HCT116 (cell line): ENCODE measurements around the gene MTLN. TPM values are rescaled to one million over a fixed set of nuclear protein-coding genes. Genes with fewer than 3 reads are reported as not detected.
"Not testable (repeated sequence)": the region's sequence is repeated elsewhere in the genome, so short reads cannot be mapped to it uniquely, and the experiment has no call there.

Source experiments
- ATAC-seq: fragments of 200-7000 bp; cut with Tn5 transposase; 2 replicates; pipeline ENCODE4 v1.9.1; 2020; ENCODE audit warnings: mild to moderate bottlenecking, moderate library complexity
- BruUV-seq: library from RNA; stranded (reverse); fragments of 400-500 nt; replicated peaks from 2 replicates; lab custom pipeline; 2021; lab: Mats Ljungman, UMichigan
- CTCF ChIA-PET: fragments of 300-600 bp; sonication (Branson Sonifier 250); formaldehyde crosslinking; loops from one replicate; lab custom pipeline; 2021; ENCODE audit warnings: antibody characterized with exemption; lab: Charles Lee
- POLR2A ChIA-PET: fragments of 300-600, 350-600 bp; sonication (Branson Sonifier 250); formaldehyde crosslinking; loops from one replicate; lab custom pipeline; 2021; ENCODE audit warnings: antibody characterized with exemption; lab: Charles Lee
- RAD21 ChIA-PET, 2 experiments: fragments of 300-600 bp; sonication (Branson Sonifier 250); formaldehyde crosslinking; loops; one replicate each; lab custom pipeline; 2023; ENCODE audit warnings: low total read pairs in 2 of 2; ENCODE audit not compliant: uncharacterized antibody in 2 of 2, unreplicated experiment in 2 of 2, low non-redundant PET in 1 of 2; lab: Charles Lee
- DNase-seq: peaks from one replicate; pipeline ENCODE4 v3.0.0-alpha.2; 2010; ENCODE audit warnings: low read depth, low spot score
- H2AFZ ChIP-seq: fragments of 200-600 bp; shearing (Covaris generic), sonication (generic); 2 replicates; pipeline ENCODE4 v1.6.1; 2017; ENCODE audit warnings: low read depth, mixed run types, mixed read lengths, antibody characterized with exemption, low read length; ENCODE audit not compliant: poor library complexity, severe bottlenecking
- H3K27ac ChIP-seq: 2 replicates; pipeline ENCODE4 v1.5.1; 2012; ENCODE audit warnings: low read depth, low read length
- H3K27me3 ChIP-seq: fragments of 200-600 bp; sonication (generic); 2 replicates; pipeline ENCODE4 v1.6.1; 2016; ENCODE audit warnings: mixed run types, low read length, mixed read lengths; ENCODE audit not compliant: insufficient read depth
- H3K36me3 ChIP-seq, 2 experiments: fragments of 200-500 bp in 1 of 2; fragments of 200-600 bp in 1 of 2; sonication (Bioruptor generic) in 1 of 2; sonication (generic) in 1 of 2; 2 replicates each; pipeline versions ENCODE4 v1.5.1 to v1.6.1; 2014 to 2016; ENCODE audit warnings: low read length in 2 of 2, inconsistent platforms in 1 of 2, mixed read lengths in 1 of 2, mixed run types in 1 of 2; ENCODE audit not compliant: insufficient read depth in 2 of 2, control insufficient read depth in 1 of 2
- H3K4me1 ChIP-seq, 2 experiments: fragments of 200-600 bp in 1 of 2; sonication (generic) in 1 of 2; 2 replicates each; pipeline versions ENCODE4 v1.5.1 to v1.6.1; 2012 to 2017; ENCODE audit warnings: low read length in 2 of 2, inconsistent platforms in 1 of 2, mild to moderate bottlenecking in 1 of 2, mixed read lengths in 1 of 2, mixed run types in 1 of 2, moderate library complexity in 1 of 2; ENCODE audit not compliant: insufficient read depth in 2 of 2, control insufficient read depth in 1 of 2
- H3K4me2 ChIP-seq: fragments of 200-600 bp; sonication (generic); 2 replicates; pipeline ENCODE4 v1.6.1; 2017; ENCODE audit warnings: mixed run types, low read length, mixed read lengths
- H3K4me3 ChIP-seq, 2 experiments: fragments of 200-600 bp in 1 of 2; sonication (generic) in 1 of 2; replicated peaks in 1 of 2; 2 replicates each; pipeline ENCODE4 v1.5.1; 2011 to 2016; ENCODE audit warnings: low read length in 2 of 2, control low read depth in 1 of 2, low read depth in 1 of 2, mild to moderate bottlenecking in 1 of 2, mixed read lengths in 1 of 2, mixed run types in 1 of 2
- H3K79me2 ChIP-seq: fragments of 200-600 bp; sonication (generic); 2 replicates; pipeline ENCODE4 v1.6.1; 2017; ENCODE audit warnings: mild to moderate bottlenecking, mixed run types, low read length, moderate library complexity, mixed read lengths; ENCODE audit not compliant: insufficient read depth
- H3K9ac ChIP-seq: fragments of 200-600 bp; sonication (generic); 2 replicates; pipeline ENCODE4 v1.6.1; 2016; ENCODE audit warnings: low read length, mixed read lengths
- H3K9me2 ChIP-seq: fragments of 200-600 bp; sonication (generic), shearing (Covaris generic); 2 replicates; pipeline ENCODE4 v1.6.1; 2017; ENCODE audit warnings: mixed run types, mild to moderate bottlenecking, moderate library complexity; ENCODE audit not compliant: insufficient read depth
- H3K9me3 ChIP-seq, 2 experiments: fragments of 200-500 bp in 1 of 2; fragments of 200-600 bp in 1 of 2; sonication (Bioruptor generic) in 1 of 2; sonication (generic) in 1 of 2; 2 replicates each; pipeline ENCODE4 v1.6.1; 2014 to 2017; ENCODE audit warnings: low read length in 2 of 2, mixed read lengths in 2 of 2, inconsistent platforms in 1 of 2, low read depth in 1 of 2, mild to moderate bottlenecking in 1 of 2, mixed run types in 1 of 2, moderate library complexity in 1 of 2; ENCODE audit not compliant: control insufficient read depth in 1 of 2, insufficient read depth in 1 of 2
- H4K20me1 ChIP-seq: fragments of 200-600 bp; sonication (generic), shearing (Covaris generic); 2 replicates; pipeline ENCODE4 v1.6.1; 2017; ENCODE audit warnings: mixed run types, mild to moderate bottlenecking, moderate library complexity; ENCODE audit not compliant: insufficient read depth
- ELF1 ChIP-seq: IDR thresholded peaks from 2 replicates; pipeline ENCODE4 v1.6.1; 2012; ENCODE audit warnings: low read depth, borderline replicate concordance
- MAX ChIP-seq: IDR thresholded peaks from 2 replicates; pipeline ENCODE4 v1.6.1; 2012
- POLR2A ChIP-seq: IDR thresholded peaks from 2 replicates; pipeline ENCODE4 v1.7.0; 2011; ENCODE audit warnings: borderline replicate concordance; ENCODE audit not compliant: insufficient read depth, insufficient read length; ENCODE audit errors: extremely low read depth
- SRF ChIP-seq: IDR thresholded peaks from 2 replicates; pipeline ENCODE4 v1.6.1; 2012; ENCODE audit warnings: low read depth
- YY1 ChIP-seq: IDR thresholded peaks from 2 replicates; pipeline ENCODE4 v1.6.1; 2011; ENCODE audit warnings: low read length, low read depth, moderate library complexity, mild to moderate bottlenecking; ENCODE audit not compliant: insufficient replicate concordance; ENCODE audit errors: extremely low read depth
- intact Hi-C: fragments of 100-400 bp; cut with micrococcal nuclease; formaldehyde crosslinking; loops from 2 replicates; pipeline ENCODE4 v1.10.0; 2022
- total RNA-seq: library from RNA; stranded (reverse); gene quantifications from one replicate; pipeline ENCODE4 v1.2.1, GENCODE V29; 2021; ENCODE audit not compliant: unreplicated experiment

MTLN gene
- total RNA-seq, 1 experiment from 2014 or later = 35.7 TPM

- no peak overlapping the region for H3K4me2 ChIP-seq
- POLR2A ChIA-PET = no interaction called here
- no peaks in the 10 kb centered on the region; a peak in 1 of 4 replicates for H3K36me3 ChIP-seq
- ATAC-seq (no peak), DNase-seq (no peak)
- BruUV-seq = no TSS peak
- H3K9me3 ChIP-seq = no peaks in the 10 kb centered on the region; a peak in 1 of 4 replicates
- intact Hi-C loops = no loop called here
- no peaks in the 10 kb centered on the region for H3K9me2 ChIP-seq
- RAD21 ChIA-PET = no interaction called here
- no peak for TF ChIP-seq SRF
- no peak for TF ChIP-seq MAX
- TF ChIP-seq ELF1 = no peak
- TF ChIP-seq POLR2A = no peak
- H3K4me3 ChIP-seq = no peak overlapping the region
- no peak overlapping the region for H2AFZ ChIP-seq
- no peaks in the 10 kb centered on the region for H3K27me3 ChIP-seq
- no peak overlapping the region for H3K9ac ChIP-seq
- no peaks in the 10 kb centered on the region for H4K20me1 ChIP-seq
- H3K4me1 ChIP-seq = peaks cover 7 to 8% of the 10 kb centered on the region in 2 experiments; a peak in 2 of 4 replicates
- H3K27ac ChIP-seq = no peak overlapping the region
- peaks cover 15% of the 10 kb centered on the region for H3K79me2 ChIP-seq
- CTCF ChIA-PET = no interaction called here
Measured at GRCh38 chr2:110215566-110216158, 3.3 kb upstream of the MTLN start.

- Histone ChIP-seq H3K9me2 (no peaks in the 10 kb centered on the region), H3K27ac (no peak overlapping the region), H3K9me3 (no peaks in the 10 kb centered on the region; a peak in 1 of 4 replicates), H3K27me3 (no peaks in the 10 kb centered on the region), H2AFZ (no peak overlapping the region), H4K20me1 (no peaks in the 10 kb centered on the region), H3K4me2 (no peak overlapping the region), H3K36me3 (peaks cover 0 to 1% of the 10 kb centered on the region in 2 experiments; a peak in 1 of 4 replicates), H3K4me3 (no peak overlapping the region), H3K79me2 (peaks cover 15% of the 10 kb centered on the region), H3K9ac (no peak overlapping the region), H3K4me1 (peaks cover 7 to 8% of the 10 kb centered on the region in 2 experiments; a peak in 2 of 4 replicates)
- RAD21 ChIA-PET = no interaction called here
- intact Hi-C loops = no loop called here
- CTCF ChIA-PET = no interaction called here
- ATAC-seq = no peak
- POLR2A ChIA-PET = no interaction called here
- no TSS peak for BruUV-seq
- DNase-seq = no peak
- no peak for TF ChIP-seq YY1
Measured at GRCh38 chr2:110215091-110215490, 2.7 kb upstream of the MTLN start.

- H2AFZ ChIP-seq, POLR2A ChIA-PET, H3K27ac ChIP-seq, H3K9me2 ChIP-seq, H3K4me1 ChIP-seq, ATAC-seq, H3K4me2 ChIP-seq, RAD21 ChIA-PET, CTCF ChIA-PET, H3K9me3 ChIP-seq, DNase-seq, H3K9ac ChIP-seq, BruUV-seq, H4K20me1 ChIP-seq, intact Hi-C loops, H3K27me3 ChIP-seq, H3K4me3 ChIP-seq, H3K36me3 ChIP-seq: not testable (repeated sequence)
- peaks cover 15% of the 10 kb centered on the region for H3K79me2 ChIP-seq
Measured at GRCh38 chr2:110213522-110213921, 1.2 kb upstream of the MTLN start.
